DLD1 (cell line): Measurements from ENCODE around the gene SDK2.

Experiments used
- in situ Hi-C: cut with HindIII; loops from 2 replicates; pipeline ENCODE4 v1.10.0; 2017; ENCODE audit warnings: low sequenced_read_pairs

The SDK2 gene

DNA sequence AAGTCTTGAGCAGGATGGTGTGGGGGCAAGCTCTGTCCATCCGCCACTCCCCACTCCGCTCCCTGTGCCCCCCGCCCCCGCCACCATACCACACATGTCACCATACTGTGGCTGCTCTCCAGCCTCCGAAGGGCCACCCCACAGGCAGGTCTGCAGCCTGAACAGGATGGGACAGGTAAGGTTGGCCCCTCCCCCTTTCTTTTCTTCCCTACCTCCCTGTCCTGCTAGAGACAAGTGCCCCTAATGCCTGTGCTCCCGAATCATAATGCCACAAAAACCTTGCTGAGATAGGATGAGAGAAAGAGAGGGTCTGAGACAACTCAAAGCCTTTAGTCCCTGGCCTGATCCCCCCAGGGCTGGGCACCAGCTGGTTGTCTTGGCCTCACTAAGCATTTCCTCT, 84.7 kb downstream of the SDK2 start:
- in situ Hi-C loops = no loop called here

DNA sequence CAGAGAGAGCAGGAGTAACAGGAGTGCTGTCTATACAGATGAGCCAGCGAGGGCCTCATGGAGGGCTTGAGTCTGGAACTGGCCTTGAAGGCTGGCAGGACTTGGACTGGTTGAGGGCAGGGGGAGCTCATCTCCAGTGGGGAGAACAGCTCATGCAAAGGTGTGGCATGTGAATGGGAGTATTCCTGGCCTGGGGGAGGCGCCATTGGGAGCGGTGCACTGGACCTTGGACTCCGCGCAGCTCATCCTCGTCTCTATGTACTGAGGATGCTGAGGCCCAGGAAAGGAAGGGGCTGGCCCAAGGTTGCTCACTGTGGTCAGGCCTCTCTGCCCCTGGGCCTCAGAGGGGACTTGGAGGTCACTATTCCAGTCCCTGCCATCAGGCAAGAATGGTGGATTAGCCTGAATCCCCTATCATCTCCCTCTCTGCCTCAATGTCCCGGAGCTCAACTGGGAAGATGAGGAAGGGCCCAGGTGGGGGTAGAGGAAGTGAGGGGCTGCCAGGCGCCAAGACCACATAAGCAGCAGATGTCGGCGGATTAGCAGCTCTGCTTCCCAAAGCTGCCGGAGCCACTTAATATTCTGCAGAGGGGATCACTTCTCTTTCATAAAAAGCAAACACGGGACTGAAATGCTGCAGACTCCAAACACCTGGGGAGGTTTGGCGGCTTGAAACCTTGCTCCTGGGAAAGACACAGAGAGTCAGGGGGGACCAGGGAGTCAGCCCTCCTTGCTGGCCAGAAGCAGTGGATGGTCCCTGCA, 88.9 kb downstream of the SDK2 start:
- in situ Hi-C loops = no loop called here

DNA sequence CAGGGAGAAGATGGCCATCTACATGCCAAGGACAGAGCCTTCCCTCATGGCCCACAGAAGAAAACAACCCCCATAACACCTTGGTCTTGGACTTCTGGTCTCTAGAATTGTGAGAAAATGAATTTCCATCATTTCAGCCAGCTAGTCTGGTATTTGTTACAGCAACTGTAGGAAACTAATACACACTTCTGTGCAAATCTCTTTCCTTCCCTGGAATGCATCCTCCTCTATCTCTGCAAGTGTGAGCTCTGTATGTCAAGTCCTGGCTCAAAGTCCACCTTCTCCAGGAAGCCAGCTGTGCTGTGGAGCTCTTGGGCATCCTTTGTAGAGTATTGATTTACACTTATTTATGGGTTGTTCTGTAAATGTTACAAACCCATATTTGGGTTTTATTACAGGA, 89.7 kb downstream of the SDK2 start:
- in situ Hi-C loops = no loop called here

DNA sequence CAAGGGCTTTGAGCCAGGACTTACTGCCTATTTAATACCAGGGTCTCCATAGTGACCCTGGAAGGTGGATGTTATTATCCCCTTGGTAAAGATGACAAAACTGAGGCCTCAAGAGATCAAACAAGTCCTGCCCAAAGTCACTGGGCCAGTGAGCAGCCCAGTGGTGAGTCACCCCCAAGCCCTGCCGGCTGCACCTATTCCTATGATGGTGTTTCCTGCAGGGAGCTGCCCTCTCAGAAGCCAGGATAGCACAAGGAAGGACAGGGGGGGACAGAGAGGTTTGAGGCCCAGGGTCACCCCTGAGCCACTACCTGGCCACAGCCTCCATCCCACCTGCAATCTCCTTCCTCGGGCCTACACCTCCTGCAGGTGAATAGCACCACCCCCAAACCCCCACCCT, 90.9 kb downstream of the SDK2 start:
- in situ Hi-C loops = no loop called here

DNA sequence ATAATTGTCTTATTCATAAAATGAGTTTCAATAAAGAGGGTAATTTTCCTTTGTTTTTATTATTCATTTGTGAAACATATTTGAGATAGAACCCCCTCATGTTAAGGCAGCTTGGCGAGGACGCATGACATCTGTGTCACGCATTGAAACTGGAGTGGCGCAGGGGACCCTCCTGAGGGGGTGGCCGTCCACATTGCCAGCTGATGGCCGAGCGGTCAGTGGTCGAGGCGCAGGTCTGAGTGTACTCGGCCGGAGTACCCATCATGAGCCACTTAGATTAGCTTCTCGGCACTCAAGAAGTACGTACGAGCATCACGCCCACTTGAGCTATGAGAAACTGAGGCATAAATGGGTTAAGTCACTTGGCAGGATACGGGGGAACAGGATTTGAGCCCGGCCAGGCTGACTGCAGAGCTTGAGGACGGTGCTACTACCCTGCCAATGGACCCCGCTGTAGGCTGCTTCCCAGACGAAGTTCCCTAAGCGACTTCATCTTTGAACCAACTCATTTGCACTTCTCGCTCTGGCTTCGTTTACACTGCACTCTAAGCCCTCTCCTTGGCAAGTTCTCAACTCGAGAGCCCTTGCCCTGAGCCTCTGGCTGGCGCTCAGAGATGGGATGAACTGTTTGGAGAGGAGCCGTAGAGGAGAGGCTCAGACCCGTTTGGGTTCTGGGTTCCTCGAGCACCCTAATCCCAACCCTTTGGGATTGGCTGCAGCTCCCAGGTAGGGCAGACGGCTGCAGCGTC, 91.8 kb downstream of the SDK2 start:
- in situ Hi-C loops = no loop called here

DNA sequence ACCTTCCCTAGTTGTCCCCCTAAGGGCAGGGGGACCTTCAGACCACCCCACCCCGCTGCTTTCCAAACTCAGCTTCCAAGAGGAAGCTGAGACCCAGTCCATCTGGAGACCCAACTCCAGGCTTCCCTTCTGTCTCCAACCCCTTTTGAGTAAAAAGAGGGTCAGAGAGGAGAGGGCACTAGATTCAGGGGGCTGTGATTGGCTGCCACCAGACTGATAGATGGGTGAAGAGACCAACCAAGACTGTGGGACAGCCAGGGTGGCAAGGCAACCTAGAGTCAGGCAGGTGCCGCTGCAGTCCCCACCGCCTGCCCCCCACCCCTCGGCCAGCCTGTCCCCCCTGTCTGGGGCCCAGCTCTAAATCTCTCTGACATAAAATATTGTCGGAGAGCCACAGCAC, 92.5 kb downstream of the SDK2 start:
- in situ Hi-C loops = no loop called here

DNA sequence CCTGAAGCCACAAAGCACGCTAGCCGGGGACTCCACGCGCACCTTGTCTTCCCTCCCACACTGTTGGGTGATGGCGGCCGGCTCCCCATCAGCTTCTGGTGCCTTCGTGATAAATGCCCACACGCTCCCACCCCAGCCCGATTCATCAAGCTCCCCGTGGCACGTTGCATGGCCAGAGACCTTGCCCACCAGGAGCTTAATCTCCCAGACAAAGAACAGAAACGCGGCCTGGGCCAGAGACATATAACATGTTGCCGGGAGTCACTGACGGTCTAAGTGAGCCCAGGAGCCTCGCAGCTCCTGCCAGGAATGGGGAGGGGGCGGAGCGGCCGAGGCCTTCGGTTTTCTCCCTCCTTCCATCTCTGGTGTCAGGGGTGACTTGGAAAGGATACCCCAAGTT, 93.1 kb downstream of the SDK2 start:
- in situ Hi-C loops = no loop called here

DNA sequence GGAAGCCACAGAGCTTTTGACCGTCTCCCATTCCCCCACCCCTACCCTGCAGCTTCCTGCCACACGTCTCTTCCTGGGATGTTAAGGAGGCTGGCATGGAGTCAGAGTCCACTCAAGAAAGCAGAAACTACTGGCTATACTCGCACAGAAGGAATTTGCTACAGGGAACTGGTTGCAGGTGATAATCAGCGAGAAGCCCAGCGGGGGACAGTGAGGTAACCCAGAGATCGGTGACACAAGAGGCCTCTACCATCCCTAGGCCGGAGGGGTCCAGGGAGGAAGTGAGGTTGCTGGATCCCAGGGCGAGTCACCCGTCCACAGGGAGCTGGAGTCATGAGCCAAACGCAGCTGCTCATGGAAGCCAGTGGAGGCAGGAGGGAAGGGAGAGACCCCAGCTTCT, 93.7 kb downstream of the SDK2 start:
- in situ Hi-C loops = no loop called here

DNA sequence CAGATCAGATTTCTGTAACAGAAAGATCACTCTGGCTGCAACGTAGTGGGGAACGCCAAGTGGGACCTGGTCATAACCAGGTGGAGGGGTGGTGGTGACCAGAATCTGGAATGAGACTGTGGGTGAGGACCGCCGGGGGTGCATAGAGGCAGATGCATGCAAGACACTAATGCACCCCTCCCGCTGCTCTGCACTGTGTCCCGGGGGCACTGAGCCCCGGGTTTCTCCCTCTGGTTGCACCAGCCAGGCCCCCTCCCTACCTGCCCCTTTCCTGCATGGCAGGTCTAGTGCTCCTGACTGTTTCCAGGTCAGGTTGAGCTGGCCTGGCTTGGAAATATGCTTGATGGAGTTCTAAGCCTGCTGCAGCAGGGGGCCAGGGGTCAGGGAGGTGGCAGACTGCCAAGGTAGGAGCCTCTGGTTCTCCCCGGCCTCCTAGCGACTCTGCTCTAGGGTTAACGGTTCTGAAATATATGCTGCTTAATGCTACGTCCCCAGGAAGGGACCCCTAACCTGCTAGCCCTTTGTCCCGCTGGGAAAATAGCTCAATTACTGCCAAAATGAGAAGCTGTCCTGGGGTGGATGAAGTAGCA, 94.3 kb downstream of the SDK2 start:
- in situ Hi-C loops = no loop called here

DNA sequence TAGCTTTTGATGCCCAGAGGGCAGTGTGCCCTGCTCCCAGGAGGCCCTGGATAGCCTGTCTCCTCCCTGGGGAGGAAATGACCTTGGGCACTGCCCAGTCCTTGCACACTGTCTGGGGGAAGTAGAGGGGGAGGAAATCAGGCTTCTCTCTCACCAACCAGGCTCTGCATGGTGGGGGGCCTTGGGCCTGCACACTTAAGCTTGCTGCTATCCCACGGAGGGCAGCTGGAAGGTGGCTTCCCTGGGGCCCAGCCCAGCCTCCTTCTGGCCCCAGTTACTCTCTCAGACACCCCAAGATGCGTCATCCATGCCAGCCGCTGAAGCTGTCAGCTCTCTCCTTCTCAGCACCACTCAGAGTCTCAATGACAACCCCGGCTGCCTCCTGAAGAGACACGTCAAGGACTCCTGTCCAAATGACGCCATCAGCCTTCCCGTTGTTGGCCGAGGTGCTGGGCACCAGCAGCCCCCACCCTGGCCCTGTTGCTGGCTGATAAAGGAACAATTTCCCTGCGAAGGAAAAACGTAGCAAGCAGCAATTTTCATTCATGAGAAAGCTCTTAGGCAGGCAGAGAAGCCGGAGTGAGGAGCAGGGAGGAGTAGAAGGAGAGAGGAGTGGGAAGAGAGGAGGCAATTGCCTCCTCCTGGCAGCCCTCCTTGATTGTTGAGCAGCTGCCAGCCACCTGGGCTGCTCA, 95.5 kb downstream of the SDK2 start:
- in situ Hi-C loops = no loop called here

DNA sequence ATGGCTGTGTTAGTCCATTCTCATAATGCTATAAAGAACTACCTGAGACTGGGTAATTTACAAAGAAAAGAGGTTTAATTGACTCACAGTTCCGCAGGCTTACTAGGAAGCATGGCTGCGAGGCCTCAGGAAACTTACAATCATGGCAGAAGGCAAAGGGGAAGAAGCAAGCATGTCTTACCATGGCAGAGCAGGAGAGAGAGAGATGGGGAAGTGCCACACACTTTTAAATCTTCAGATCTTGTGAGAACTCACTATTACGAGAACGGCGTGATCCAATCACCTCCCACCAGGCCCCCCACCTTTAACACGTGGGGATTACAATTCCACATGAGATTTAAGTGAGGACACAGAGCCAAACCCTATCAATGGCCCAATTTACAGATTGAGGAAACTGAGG, 96.5 kb downstream of the SDK2 start:
- in situ Hi-C loops = no loop called here

DNA sequence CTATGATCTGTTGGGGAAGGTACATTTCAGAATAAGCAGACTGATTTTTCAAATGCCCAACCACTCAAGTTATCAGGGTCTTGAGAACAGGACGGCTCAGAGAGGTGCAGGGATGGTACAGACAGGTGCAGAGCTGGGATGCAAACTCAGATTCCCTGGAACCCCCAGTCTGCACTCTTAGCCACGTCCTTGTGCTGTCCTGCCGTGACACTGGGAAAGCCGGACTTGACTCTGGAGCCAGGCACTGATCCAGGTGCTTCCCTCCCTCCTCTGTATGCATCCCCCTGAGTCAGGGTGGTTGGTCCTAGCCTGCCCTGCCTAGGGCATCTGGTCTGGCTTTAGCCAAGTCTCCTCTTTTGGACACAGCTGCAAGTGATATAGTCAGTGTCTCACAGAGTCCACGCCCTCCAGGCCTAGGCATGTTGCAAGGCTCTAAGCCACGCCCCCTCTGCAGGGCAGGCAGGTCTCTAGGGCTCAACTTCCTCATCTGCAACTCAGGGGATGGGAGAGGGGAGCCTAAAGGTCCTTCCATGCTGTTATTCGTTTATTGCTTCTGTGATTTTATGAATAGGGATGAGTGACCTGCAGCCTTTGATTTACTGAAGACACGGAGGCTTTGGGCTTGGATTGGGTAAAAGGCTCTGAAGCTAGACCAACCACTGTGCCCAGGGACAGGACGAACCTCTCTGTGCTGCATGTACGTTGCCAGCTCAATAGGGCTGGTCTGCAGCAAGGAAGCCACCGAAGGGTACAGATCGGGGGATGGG, 97.3 kb downstream of the SDK2 start:
- in situ Hi-C loops = no loop called here

DNA sequence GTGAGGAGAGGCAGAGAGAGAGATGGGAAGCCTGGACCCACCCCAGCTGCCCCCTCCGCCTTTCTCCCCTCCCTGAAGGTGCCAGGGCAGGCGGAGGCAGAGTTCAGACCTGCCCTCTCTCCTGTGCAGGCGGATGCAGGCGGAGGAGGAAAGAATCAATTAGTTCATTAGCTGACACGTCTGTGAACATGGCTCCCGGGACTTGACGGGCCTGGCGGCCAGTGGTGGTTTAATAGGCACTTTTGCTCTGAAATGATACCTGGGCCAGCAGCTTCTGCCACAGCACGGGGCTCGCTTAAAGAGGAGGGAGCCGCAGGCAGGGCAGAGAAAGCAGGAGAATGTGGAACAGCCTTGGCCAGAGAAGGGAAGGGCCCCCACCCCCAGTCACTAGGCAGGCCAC, 98.1 kb downstream of the SDK2 start:
- in situ Hi-C loops = no loop called here

DNA sequence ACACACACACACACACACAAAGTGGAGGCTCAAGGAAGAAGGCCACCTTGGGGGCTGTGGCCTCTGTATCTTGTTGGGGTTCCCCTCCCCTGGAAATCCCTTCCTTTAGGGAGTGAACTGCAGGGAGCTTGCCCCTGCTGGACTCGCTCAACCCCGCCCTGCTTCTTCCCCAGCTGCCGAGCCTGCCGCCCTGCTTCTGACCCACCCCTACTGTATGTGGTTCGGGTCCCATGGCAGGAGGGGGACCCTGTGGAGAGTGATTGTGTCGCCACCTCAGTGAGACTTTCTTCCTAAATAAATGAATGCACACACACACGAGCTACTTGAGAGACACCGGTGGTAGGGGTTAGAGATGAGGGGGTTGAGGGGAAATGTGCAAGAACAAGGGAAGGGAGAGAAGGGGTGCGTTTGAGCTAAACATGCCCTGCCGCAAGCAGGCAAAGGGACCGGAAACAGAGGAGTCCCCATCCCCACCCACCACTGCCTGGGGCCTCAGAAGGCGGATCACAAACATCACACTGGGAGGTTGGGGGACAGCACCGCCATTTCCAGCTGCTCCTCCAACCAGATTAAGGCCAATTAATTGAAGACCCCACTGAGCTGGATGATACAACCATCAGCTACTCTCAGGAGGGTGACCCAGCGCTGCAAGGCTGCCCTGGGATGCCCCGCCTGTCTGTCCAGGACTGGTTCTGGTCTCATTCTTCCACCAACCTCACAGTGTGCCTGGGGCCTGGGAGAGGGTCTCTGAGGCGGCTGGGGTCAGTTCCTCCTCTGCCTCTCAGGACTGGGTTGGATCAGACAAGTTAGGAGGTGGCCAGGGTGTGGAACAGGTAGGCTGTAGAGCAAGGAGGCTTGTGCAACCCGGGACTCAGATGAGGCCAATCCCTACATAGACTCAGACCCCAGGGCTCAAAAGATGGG, 98.9 kb downstream of the SDK2 start:
- in situ Hi-C loops = no loop called here

DNA sequence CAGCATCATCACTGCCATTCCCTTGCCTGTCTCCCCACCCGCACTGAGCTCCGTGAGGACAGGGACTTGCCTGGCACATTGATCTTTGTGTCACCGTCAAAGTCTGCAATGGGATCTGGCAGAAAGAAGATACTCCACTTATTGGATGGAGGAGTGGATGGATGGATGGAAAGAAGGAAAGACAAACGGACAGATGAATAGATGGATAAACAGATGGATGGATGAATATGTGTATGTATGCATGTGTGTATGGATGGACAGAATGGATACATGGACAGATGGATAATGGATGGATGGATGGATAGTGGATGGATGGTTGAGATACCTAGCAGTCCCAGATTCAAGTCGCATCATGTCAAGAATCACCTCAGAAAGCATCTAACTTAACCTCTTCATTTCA, 99.9 kb downstream of the SDK2 start:
- in situ Hi-C loops = no loop called here

DNA sequence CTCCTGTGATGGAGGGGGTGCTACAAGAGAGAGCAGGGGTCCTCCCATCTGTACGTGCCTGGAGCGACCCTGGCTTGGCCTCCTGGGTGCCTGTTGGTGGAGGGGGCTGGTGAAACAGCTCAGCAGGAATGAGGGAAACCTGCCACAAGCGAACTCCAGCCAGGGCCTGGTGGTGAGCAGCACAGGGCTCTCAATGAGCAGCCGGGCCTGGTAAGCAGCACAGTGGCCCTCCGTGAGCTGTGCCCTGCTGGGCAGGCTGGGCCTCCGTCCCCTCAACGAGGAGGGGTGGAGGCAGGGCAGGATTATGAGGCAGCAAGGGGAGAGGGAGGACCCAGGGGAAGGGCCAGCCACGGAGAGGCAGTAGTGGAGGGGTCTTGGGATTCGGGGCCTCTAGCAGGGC, 101.9 kb downstream of the SDK2 start:
- in situ Hi-C loops = no loop called here

DNA sequence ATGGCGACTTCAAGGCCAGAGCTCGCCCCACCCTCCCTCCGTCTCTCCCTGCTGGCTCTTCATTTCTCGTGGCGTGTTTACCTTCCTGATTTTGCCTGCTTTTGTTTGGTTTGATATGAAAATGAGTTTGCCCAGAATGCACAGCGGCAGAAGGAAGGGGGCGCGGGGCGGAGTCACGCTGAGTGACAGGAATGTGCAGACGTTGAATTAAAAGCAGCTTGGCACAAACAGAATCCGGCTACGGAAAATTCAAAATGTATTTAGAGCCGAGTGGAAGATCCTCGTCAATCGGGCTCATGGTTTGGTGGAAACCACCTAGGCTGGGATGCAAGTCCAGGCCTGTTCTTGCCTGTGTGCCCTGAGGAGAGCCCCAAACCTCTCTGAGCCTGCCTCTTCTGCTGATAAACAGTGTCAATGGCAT, 102.7 kb downstream of the SDK2 start:
- in situ Hi-C loops = no loop called here

DNA sequence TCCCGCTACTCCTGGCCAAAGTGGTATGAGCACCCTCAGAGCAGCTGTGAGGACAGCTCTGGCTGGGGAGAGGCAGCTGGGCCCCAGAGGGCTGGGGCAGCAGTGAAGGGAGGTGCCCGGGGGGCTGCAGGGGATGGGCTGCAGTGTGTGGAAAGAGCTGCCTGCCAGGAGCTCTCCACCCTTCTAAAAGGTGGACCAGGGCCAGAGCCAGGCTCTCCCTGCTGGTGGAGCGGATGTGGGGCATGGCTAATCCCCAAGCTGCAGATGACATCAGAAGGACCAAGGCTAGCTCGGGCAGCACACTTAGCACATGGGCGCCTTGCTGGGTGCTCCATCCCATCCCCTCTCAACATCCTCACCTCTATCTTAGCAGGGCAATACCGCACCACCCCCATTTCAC, 103.1 kb downstream of the SDK2 start:
- in situ Hi-C loops = no loop called here

DNA sequence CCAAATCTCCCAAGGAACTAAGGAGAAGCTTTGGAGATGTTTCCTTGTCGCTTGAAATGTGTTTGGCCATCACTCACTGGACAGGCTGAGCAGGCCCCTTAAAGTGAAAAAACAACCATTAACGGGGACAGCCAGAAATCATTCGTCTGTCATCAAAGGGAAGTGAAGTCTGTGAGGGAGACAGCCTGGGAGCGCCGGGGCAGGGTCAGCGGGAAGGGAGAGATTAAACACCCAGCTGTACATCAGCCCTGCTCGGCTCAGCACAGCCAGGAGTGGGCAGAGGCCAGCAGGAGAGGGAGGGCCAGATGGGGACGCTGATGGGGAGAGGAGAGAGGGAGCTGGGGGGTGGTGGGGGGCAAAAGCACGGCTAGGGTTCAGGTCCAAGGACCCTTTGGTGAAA, 105.1 kb downstream of the SDK2 start:
- in situ Hi-C loops = no loop called here

DNA sequence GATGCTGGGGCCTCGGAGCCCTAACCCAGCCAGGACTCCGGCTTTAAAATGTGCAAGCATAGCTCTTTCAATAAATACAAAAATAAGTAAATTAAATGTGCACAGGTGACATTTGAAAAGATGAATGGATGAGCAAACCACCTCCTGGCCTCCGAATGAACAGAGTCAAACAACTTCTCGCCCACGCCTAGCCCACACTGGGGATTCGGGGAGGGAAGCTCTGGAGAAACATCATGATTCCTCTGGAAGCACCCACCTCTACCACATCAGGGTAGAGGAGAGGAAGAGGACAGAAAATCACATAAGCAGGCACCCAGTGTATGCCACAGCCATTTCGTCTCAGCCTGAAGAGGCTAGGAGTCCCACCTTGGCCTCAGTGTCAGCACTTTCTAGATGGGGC, 105.8 kb downstream of the SDK2 start:
- in situ Hi-C loops = no loop called here
